ENCODE results near the gene ZNF669.

DNA sequence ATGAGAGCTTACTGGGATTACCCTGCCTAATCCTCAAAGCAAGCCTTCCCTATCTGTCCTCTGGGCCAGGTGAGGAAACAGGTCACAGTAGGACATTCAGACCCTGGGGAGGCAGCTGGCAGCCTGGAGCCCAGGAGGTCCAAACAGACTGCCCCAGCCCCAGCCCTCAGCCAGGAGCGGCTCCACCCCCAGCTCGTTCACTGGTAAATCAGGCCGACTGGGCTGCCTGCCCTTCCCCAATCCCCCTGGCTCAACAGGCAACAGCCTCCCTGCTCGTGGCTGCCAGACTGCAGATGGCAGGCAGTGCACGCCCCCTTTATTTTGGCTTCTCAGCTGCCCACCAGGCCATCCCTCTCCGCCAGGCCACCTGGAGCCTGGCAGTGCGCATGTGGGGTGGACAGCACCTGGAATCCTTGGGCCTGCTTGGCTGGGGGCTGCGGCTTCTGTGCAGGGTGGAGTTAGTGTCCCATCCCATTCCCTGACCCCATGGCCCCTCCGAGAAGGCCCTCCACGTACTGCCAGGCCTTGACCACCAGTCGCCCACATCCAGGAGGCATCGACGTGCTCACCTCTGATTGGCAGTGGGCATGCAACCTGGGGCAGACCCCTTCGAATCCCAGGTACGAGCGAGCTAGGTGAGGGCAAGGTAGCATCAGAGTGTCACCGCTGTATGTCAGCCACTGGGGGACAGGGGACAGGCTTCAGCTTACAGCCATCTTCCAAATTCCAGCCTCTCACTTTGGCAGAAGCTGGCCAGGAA lies 14.4 kb downstream of the ZNF669 start:
- TF ChIP-seq POLR2A (IDR thresholded peaks at IDR 0.05), result no peak
- TF ChIP-seq, protein P1, sequence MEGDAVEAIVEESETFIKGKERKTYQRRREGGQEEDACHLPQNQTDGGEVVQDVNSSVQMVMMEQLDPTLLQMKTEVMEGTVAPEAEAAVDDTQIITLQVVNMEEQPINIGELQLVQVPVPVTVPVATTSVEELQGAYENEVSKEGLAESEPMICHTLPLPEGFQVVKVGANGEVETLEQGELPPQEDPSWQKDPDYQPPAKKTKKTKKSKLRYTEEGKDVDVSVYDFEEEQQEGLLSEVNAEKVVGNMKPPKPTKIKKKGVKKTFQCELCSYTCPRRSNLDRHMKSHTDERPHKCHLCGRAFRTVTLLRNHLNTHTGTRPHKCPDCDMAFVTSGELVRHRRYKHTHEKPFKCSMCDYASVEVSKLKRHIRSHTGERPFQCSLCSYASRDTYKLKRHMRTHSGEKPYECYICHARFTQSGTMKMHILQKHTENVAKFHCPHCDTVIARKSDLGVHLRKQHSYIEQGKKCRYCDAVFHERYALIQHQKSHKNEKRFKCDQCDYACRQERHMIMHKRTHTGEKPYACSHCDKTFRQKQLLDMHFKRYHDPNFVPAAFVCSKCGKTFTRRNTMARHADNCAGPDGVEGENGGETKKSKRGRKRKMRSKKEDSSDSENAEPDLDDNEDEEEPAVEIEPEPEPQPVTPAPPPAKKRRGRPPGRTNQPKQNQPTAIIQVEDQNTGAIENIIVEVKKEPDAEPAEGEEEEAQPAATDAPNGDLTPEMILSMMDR (IDR thresholded peaks at IDR 0.05), result no peak

All from testis (tissue), 2 donors.